Renal cortical epithelial cell (primary cell): ENCODE data around the gene CAPN10. TPM values are rescaled to one million over a fixed set of nuclear protein-coding genes. Genes with fewer than 3 reads are reported as not detected.
A peak's percentile ranks its signal among the peaks of the same experiment; 100 is the strongest.
"Not testable (repeated sequence)": the region's sequence is repeated elsewhere in the genome, so short reads cannot be mapped to it uniquely, and the experiment has no call there.

Source experiments
- DNase-seq: peaks from one replicate; pipeline ENCODE4 v3.0.0-alpha.2; 2011; ENCODE audit warnings: low read depth
- total RNA-seq: library from RNA; depleted of rRNA; stranded (reverse); fragments of >200 nt; gene quantifications from 2 replicates; pipeline ENCODE4 v1.2.3, GENCODE V29; 2014

The CAPN10 gene, protein sequence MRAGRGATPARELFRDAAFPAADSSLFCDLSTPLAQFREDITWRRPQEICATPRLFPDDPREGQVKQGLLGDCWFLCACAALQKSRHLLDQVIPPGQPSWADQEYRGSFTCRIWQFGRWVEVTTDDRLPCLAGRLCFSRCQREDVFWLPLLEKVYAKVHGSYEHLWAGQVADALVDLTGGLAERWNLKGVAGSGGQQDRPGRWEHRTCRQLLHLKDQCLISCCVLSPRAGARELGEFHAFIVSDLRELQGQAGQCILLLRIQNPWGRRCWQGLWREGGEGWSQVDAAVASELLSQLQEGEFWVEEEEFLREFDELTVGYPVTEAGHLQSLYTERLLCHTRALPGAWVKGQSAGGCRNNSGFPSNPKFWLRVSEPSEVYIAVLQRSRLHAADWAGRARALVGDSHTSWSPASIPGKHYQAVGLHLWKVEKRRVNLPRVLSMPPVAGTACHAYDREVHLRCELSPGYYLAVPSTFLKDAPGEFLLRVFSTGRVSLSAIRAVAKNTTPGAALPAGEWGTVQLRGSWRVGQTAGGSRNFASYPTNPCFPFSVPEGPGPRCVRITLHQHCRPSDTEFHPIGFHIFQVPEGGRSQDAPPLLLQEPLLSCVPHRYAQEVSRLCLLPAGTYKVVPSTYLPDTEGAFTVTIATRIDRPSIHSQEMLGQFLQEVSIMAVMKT
- total RNA-seq = 29.5 and 32.8 TPM in 2 replicates

- DNase-seq = peak; percentile 80
These were observed at the start of gene CAPN10 for GRCh38 chr2:240586198-240586918. Gene CAPN10, plus strand, starts transcription at chr2:240586734. Its CDS starts 178 bp downstream, at chr2:240586912.

DNA sequence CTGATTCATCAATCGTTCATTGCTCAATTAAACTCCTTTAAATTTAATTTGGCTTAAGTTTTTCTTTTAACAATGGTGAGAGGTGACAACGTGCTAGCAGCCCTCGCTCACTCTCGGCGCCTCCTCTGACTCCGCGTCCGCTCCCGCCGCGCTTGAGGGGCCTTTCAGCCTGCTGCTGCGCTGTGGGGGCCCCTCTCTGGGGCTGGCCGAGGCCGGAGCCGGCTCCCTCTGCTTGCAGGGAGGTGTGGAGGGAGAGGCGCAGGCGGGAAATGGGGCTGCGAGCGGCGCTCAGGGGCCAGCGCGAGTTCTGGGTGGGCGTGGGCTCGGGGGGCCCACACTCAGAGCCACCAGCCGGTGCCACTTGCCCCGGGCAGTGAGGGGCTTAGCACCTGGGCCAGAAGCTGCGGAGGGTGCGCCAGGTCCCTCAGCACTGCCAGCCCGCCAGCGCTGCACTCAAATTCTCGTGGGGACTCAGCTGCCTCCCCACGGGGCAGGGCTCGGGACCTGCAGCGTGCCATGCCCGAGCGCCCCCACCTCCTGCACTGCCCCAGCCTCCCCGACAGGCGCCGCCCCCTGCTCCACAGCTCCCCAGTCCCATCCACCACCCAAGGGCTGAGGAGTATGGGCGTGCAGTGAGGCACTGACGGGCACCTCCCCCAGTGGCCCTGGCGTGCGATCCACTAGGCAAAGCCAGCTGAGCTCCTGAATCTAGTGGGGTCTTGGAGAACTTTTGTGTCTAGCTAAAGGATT is 48.3 kb upstream of the CAPN10 start:
- DNase-seq = no peak

DNA sequence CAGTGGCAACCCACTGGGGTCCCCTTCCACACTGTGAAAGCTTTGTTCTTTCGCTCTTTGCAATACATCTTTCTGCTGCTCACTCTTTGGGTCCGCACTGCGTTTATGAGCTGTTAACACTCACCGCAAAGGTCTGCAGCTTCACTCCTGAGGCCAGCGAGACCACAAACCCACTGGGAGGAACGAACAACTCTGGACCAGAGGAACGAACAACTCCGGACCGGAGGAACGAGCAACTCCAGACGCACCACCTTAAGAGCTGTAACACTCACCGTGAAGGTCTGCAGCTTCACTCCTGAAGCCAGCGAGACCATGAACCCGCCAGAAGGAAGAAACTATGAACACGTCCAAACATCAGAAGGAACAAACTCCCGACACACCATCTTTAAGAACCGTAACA is 47.4 kb upstream of the CAPN10 start:
- DNase-seq = not testable (repeated sequence)

- no peak for DNase-seq
These were observed 46.6 kb upstream of the CAPN10 start for GRCh38 chr2:240539906-240540305.

DNA sequence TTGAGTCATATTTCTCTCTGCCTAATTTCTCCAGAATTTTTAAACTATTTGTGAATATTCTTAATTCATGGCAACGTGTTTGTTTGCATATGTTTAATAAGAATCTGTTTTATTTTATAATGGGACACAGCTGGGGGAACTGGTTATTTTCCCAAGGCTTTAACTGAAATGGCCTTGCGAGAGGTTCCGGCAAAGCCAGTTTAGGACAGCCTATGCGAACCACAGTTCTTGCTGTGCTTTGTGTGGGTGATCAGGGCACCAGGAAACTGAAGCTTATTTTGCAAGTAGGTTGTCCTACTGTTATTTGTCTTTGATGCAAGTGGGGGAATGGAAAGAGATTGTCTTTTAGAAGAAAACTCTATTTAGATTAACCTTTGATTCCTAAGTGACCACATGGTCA is 35.2 kb upstream of the CAPN10 start:
- DNase-seq = no peak

DNA sequence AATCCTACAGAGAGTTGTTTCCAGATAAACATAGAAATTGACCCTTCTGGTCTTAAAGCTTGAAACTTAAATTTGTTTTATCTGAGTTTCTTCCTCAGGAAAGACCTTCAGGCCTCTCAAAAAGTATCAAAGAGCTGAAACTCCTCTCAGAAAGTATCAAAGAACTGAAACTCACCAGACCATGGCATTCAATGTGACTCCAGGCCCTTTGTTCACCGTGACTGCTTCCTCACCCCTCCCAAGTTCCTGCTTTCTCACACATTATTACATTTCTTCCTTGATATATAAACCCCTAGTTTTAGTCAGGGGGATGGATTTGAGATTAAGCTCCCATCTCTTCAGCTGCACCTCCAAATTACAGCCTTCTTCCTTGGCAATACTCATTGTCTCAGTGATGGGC is 34.7 kb upstream of the CAPN10 start:
- peak; percentile 69 for DNase-seq

DNA sequence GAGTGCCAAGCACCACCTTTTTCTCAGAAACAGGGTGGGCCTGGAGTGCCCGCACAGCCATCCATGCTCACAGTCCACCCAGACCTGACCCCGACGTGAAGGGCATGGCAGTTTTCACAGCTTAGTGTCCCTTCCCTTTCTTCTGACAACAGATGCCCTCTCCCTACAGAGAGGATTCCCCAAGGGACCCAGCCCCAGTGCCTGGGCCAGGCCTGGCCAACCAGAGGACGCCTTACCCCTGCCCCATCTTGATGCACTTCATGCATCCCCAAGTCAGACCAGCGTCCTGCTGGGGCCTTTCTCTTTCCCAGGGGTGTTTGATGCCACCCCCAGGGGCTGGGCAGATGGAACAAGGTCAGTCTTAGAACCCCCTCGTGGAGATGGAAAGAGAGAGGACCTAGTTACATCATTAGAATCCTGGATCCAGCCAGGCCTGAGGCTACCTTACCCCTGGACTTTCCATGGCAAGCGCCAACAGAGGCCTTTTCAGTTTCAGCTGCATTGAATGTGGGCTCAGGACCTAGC is 32.5 kb upstream of the CAPN10 start:
- no peak for DNase-seq

- DNase-seq = no peak
These were observed 31.6 kb upstream of the CAPN10 start for GRCh38 chr2:240554767-240555493.

- no peak for DNase-seq
These were observed 30.8 kb upstream of the CAPN10 start for GRCh38 chr2:240555541-240556250.

- peak; percentile 37 for DNase-seq
These were observed 29.9 kb upstream of the CAPN10 start for GRCh38 chr2:240556553-240557100.

DNA sequence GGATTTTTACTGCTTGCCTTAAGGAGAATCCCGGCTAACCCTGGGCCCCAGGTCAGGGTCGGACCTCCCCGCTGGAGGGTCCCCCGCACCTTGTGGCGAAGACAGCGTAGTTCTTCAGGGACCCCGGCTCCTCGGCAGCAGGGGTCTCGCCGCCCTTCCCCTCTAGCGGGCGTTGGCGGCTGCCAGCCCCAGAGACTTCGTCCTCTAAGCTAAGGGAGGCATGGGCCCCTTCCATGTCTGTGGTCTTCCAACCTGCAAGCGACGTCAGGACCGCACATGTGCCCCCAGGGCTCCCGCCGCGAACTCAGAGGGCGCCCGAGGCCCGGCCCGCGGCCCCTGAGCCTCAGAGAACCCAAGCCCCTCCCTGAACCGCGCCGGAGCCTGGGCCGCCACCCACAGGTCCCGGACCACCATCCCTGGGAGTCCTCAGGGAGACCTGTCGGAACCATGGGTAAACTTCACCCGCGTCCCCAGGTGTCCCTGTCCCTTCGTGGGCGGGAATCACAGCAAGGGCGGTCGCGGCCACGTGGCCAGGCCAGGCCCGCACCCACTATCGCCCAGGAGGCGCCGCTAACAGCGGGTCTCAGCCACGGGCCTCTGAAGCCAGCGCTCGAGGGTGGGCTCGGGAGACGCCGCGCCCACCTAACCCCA is 29.3 kb upstream of the CAPN10 start:
- no peak for DNase-seq

GRCh38 chr2:240557808-240558207 is 28.7 kb upstream of the CAPN10 start, which contains the start of gene ANKMY1:
Gene ANKMY1, minus strand, starts transcription at chr2:240557988. Its CDS starts 653 bp downstream, at chr2:240557335.
- DNase-seq = peak; percentile 46

- DNase-seq = no peak
These were observed 28.2 kb upstream of the CAPN10 start for GRCh38 chr2:240558236-240558761.

GRCh38 chr2:240559286-240559685 is 27.2 kb upstream of the CAPN10 start:
- no peak for DNase-seq

- peak; percentile 57 for DNase-seq
These were observed 26.5 kb upstream of the CAPN10 start, which contains the start of gene DUSP28 for GRCh38 chr2:240560084-240560479. Gene DUSP28, plus strand, starts transcription at chr2:240560357. Its CDS starts 328 bp downstream, at chr2:240560685.

DNA sequence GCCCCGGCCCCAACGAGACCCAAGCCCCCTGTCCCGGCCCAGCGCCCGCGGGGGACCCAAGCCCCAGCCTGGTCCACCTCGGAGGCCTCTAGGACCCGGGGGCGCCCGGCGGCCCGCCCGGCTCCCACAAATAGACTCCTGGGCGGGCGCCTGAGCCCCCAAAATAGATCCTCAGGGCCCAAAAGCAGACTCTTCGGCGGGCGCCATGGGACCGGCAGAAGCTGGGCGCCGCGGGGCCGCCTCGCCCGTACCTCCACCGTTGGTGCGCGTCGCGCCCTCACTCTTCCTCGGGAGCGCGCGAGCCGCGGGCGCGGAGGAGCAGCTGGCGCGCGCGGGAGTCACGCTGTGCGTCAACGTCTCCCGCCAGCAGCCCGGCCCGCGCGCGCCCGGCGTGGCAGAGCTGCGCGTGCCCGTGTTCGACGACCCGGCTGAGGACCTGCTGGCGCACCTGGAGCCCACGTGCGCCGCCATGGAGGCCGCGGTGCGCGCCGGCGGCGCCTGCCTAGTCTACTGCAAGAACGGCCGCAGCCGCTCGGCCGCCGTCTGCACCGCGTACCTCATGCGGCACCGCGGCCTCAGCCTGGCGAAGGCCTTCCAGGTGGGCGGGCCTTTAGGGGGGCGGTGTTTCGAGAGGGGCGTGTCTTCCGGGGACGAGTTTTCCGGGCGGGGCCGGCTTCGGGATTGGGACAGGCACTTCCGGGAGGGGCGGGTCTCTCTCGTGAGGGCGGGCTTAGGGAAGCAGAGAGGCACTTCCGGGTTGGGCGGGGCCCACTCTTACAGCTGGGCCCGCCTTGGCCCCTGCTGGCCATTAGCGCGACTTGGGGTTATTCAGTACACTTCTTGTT is 25.8 kb upstream of the CAPN10 start:
- peak; percentile 88 for DNase-seq

GRCh38 chr2:240561325-240561971 is 25.1 kb upstream of the CAPN10 start:
- peak; percentile 54 for DNase-seq
